AG09319 (cell line): Measurements from ENCODE around the gene GRK5.

Source experiments
- DNase-seq: peaks from one replicate; pipeline ENCODE4 v3.0.0-alpha.2; 2010; ENCODE audit warnings: low read depth; ENCODE audit errors: extremely low read depth
- TF ChIP-seq, protein P1 (sequence below): IDR thresholded peaks from 2 replicates; pipeline ENCODE4 v1.5.1; 2011; ENCODE audit warnings: low read depth, mild to moderate bottlenecking, inconsistent platforms, low read length, moderate library complexity

GRK5 gene

GRCh38 chr10:119207366-119207666 is at the start of gene GRK5:
TSS of gene GRK5 (plus strand) at chr10:119207571. CDS start at chr10:119207918, 347 bp downstream.
- TF ChIP-seq, protein P1, sequence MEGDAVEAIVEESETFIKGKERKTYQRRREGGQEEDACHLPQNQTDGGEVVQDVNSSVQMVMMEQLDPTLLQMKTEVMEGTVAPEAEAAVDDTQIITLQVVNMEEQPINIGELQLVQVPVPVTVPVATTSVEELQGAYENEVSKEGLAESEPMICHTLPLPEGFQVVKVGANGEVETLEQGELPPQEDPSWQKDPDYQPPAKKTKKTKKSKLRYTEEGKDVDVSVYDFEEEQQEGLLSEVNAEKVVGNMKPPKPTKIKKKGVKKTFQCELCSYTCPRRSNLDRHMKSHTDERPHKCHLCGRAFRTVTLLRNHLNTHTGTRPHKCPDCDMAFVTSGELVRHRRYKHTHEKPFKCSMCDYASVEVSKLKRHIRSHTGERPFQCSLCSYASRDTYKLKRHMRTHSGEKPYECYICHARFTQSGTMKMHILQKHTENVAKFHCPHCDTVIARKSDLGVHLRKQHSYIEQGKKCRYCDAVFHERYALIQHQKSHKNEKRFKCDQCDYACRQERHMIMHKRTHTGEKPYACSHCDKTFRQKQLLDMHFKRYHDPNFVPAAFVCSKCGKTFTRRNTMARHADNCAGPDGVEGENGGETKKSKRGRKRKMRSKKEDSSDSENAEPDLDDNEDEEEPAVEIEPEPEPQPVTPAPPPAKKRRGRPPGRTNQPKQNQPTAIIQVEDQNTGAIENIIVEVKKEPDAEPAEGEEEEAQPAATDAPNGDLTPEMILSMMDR = no peak

DNA sequence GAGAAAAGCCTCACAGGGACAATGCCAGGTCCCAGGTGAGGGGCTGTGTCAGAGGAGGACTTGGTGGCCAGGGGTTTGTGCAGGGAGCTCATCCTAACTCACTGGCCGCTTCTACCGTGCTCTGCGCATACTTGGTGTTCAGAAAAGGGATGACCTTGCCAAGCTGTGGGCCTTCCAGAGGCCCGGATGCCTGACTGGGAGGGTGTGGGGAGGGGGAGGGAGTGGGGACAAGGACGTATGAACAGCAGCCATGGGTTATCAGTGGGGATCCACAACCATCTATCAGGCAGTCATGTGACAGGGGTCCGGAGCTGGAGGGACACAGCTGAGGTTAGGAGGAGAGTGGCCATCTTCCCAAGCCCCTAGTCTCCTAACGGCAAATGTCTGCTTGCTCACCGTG is 48.0 kb upstream of the GRK5 start:
- TF ChIP-seq, protein P1 = no peak
- no peak for DNase-seq

More at GRCh38 chr10:119207366-119207666, at the start of gene GRK5:
- DNase-seq = peak; percentile 97

DNA sequence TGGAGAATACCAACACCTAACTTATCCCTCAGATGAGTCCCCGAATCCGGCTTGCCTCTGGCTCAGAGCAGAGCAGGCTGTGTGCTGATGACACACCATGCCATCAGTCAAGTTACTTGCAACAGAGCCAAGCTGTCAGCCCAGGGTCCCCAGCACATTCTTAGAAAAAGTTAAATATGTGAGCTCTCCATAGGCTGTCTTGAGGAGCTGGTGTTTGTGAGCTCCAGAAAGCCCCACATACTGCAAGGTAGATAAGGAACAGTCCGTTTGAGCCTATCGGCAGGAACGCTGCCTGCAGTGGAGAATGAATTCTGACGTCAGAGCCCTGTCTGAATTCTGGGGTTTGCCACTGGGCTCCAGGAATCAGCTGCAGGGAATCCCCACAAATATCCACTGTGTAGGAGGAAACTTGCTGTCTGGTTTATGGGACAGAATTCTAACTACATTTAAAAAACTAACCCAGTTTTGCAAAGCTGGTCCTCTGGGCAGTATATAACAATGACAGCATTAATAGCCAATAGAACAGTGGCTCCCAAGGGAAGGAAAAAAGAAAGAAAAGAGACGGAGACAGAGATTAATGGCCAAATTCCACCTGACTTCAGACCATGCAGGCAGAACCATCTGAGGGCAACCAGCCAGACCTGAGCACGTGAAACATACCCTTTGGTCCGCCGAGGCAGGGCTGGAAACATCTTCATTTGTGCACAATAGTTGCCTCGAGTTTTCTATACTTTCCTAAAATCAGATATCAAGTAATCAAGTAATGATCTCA is 45.5 kb upstream of the GRK5 start:
- TF ChIP-seq, protein P1 = no peak
- DNase-seq = no peak

- DNase-seq = no peak
- TF ChIP-seq, protein P1 = no peak
Observed at GRCh38 chr10:119162452-119163092, 44.8 kb upstream of the GRK5 start.

DNA sequence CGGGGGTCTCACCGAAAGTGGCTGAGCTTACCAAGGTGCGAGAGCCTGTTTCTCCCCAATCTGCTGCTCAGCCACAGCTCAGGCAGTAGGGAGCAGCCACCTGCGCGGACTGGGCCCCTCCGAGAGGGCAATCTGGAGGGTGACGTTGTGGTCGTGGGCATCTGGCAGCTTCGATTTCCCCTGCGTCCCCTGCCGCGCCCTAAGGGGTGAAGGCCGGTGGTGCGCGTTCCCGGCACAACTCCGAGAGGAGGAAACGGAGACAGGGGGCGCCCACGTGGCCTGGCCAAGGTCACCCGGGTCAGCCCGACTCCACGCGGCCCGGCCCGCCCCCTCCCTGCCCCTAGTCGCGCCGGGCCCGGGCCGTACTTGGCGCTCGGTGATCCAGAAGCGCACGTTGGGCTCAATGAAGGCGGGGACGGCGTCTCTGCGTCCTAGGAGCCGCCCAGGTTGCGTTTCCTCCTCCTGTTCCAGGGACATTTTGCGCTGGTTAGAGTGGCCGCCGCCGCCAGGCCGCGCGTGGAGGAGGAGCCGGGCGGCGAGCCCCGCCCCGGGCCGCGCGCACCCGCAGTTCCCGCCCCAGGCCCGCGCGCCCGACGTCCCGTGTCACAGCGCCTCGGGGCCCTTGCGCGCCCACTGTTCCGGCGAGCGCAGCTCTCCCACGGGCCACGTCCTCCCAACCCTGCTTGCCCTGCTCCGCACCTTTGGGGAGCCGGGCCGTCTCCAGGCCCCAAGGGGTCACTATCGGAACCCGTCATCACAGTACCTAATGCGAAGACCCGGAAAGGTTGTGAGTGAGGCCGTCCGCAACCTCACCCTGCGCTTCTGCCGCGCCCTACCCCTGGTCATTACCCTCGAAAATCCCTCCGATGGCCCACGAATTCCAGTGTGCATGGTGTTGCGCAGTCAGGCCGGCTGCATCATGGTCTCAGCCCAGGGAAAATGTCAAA is 41.9 kb upstream of the GRK5 start, which contains the start of gene SFXN4:
Gene SFXN4, minus strand, starts transcription at position 544 of the 947 bp plus-strand sequence. Its CDS starts 67 bp downstream, at position 477.
- no peak for DNase-seq
- TF ChIP-seq, protein P1 = no peak; the same call in 1 of the 2 replicates

DNA sequence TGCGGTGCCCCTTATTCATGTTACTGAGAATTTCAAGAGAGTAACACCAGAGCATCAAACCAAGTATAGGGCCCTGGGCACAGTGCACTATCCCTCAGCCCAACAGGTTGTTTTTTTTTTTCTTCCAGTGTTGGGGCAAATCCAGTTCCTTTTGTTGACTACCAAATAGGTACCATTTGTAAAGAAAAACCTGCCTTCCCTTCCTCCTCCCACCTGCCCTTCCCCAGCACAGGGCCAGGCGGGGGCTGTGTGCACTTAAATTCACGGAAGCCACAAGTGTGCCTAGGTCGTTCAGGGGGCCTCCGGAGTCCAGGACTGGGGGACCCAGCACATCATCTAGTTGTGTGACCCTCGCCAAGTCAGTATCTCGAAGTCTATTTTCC is 41.3 kb upstream of the GRK5 start:
- TF ChIP-seq, protein P1 = no peak
- no peak for DNase-seq
